NCI-H187 treated with DMSO at 0.1 percent for 48 hours (cell line): ENCODE measurements around the gene ANKRD13C.

Experiments used
- DNase-seq: peaks from one replicate; lab custom pipeline; 2025; lab: John Stamatoyannopoulos, UW

The ANKRD13C gene

GRCh38 chr1:70293186-70293843 lies 61.2 kb downstream of the ANKRD13C start:
- DNase-seq: no peak

- DNase-seq: no peak
Observed at GRCh38 chr1:70290218-70290617, 64.3 kb downstream of the ANKRD13C start.

- no peak for DNase-seq
Observed at GRCh38 chr1:70288166-70288565, 66.4 kb downstream of the ANKRD13C start.

GRCh38 chr1:70286453-70286852 lies 68.1 kb downstream of the ANKRD13C start:
- no peak for DNase-seq

GRCh38 chr1:70284366-70284765 lies 70.2 kb downstream of the ANKRD13C start:
- no peak for DNase-seq

GRCh38 chr1:70278710-70279109 lies 75.8 kb downstream of the ANKRD13C start:
- no peak for DNase-seq

GRCh38 chr1:70277875-70278274 lies 76.6 kb downstream of the ANKRD13C start:
- no peak for DNase-seq

- DNase-seq: no peak
Observed at GRCh38 chr1:70265946-70266345, 88.6 kb downstream of the ANKRD13C start.

GRCh38 chr1:70264839-70265238 lies 89.7 kb downstream of the ANKRD13C start:
- DNase-seq: no peak

GRCh38 chr1:70256664-70257063 lies 97.9 kb downstream of the ANKRD13C start:
- no peak for DNase-seq

- DNase-seq: no peak
Observed at GRCh38 chr1:70248729-70249128, 105.8 kb downstream of the ANKRD13C start.

- DNase-seq: no peak
Observed at GRCh38 chr1:70247768-70248167, 106.8 kb downstream of the ANKRD13C start.

- no peak for DNase-seq
Observed at GRCh38 chr1:70247122-70247521, 107.4 kb downstream of the ANKRD13C start.

GRCh38 chr1:70239940-70240339 lies 114.6 kb downstream of the ANKRD13C start:
- no peak for DNase-seq

- DNase-seq: no peak
Observed at GRCh38 chr1:70234733-70235132, 119.8 kb downstream of the ANKRD13C start.

GRCh38 chr1:70231475-70231874 lies 123.0 kb downstream of the ANKRD13C start:
- DNase-seq: no peak

GRCh38 chr1:70228670-70229069 lies 125.9 kb downstream of the ANKRD13C start:
- DNase-seq: no peak

GRCh38 chr1:70227439-70227838 lies 127.1 kb downstream of the ANKRD13C start:
- no peak for DNase-seq

GRCh38 chr1:70224954-70225353 lies 129.6 kb downstream of the ANKRD13C start:
- no peak for DNase-seq

- DNase-seq: no peak
Observed at GRCh38 chr1:70222716-70223235, 131.7 kb downstream of the ANKRD13C start.

- DNase-seq: peak; percentile 76
Observed at GRCh38 chr1:70221238-70222121, 133.0 kb downstream of the ANKRD13C start, which contains the start of gene SRSF11. TSS of gene SRSF11 (plus strand) at chr1:70221380. CDS start at chr1:70221637, 257 bp downstream.

GRCh38 chr1:70220517-70221237 lies 133.8 kb downstream of the ANKRD13C start:
- DNase-seq: no peak
